HG02970 (cell line): Measurements from ENCODE around the gene TLE5.
"Not testable (repeated sequence)": the region's sequence is repeated elsewhere in the genome, so short reads cannot be mapped to it uniquely, and the experiment has no call there.

Experiments
- ATAC-seq: cut with Tn5 transposase; IDR thresholded peaks from one replicate; pipeline ENCODE4 v1.9.1; 2021; ENCODE audit warnings: mild to moderate bottlenecking, moderate library complexity, moderate number of reproducible peaks; ENCODE audit not compliant: unreplicated experiment, low FRiP score

Gene TLE5

DNA sequence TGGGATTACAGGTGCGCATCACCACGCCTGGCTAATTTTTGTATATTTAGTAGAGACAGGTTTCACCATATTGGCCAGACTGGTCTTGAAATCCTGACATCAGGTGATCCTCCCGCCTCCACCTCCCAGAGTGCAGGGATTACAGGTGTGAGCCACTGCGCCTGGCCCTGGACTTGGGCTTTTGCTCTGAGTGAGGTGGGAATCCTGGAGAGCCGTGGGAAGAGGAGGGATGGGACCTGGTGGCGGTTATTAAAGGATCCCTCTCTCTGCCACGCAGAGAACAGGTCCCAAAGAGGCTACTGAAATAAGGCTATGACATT, 1.7 kb upstream of the TLE5 start:
- ATAC-seq = no peak

DNA sequence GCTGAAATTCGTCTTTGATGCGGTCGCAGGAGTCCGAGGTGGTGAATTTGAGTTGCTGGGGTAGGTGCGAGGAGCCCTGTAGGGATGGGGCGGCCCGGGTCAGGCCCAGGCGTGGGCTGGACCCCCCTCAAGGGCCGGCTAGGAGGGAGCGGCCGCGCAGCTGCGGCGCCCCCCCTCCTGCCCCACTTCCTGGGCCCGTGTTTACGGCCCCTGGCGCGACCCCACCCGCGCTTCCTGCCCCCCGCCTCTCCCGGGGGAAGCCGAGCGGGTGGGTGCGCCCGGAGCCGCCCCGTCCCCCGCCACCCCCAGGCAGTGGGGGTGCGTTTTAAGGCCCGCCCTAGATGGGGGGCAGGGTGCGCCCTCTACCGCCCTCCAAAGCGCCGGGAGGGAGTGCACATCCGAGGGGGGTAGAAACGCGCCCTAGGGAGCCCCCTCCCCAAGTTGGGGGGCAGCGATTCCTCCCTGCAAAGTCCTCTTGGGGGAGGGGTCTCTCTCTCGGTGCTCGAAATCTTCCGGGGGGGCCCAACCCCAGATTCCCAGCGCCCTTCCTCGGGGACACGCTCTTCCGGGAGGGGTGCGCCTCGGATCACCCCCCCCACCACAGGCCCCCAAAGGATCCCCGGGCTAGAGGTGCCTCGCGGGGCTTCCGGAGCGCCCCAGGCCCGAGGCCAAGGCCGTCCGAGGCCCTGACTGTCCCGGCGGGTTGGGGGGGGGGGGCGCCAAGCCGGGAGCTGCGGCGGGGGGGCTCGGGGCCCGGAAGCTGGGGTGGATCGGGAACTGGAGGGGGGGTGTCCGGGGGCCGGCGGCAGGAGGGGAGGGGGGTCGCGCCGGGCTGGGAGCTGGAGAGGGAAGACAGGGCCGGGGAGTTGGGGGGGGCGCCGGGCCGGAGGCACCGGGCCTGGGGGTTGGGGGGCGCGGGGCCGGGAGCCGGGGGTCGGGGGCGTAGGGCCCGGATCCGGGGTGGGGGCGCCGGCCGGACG, 823 bp downstream of the TLE5 start:
- no peak for ATAC-seq

GRCh38 chr19:3060857-3061181, 1.5 kb downstream of the TLE5 start:
- ATAC-seq = no peak

DNA sequence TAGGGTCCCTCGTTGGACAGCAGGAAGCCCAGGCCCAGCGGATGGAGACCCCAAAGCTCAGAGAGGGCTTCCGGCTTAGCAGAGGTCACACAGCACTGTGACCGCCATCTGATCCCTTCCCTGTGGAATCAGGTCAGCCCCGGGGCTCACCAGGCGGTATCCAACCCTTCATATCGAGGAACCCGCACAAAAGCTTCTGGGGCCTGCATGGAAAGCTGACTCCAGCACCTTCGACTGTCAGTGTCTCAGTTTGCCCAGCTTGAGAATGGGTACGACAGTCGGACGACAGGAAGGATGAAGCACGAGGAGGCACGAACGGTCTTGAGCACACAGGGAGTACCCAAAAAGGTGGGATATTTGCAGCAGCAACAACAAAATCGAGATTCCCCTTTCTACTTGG, 2.6 kb downstream of the TLE5 start:
- ATAC-seq = no peak

DNA sequence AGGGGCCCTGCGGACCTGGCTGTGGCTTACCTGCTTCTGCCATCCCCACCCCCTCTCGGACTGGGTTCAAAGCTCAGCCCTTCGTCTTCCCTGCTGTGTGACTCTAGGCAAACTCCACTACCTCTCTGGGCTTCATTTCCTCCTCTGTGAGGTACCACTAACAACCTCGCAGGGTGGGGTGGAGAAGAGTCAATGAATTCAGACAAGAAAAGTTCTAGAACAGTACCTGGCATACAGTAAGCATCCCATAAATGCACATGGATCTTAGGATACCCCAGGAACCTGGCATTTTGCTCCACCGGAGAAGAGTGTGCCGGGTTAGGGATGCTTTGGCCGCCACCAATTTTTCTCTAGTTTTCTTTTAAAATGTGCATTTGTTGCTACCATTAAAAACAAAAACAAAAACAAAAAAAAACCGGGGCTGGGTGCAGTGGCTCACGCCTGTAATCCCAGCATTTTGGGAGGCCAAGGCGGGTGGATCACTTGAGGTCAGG, 3.4 kb downstream of the TLE5 start:
- no peak for ATAC-seq

- no peak for ATAC-seq
These were observed 4.1 kb downstream of the TLE5 start for GRCh38 chr19:3058009-3058820.

DNA sequence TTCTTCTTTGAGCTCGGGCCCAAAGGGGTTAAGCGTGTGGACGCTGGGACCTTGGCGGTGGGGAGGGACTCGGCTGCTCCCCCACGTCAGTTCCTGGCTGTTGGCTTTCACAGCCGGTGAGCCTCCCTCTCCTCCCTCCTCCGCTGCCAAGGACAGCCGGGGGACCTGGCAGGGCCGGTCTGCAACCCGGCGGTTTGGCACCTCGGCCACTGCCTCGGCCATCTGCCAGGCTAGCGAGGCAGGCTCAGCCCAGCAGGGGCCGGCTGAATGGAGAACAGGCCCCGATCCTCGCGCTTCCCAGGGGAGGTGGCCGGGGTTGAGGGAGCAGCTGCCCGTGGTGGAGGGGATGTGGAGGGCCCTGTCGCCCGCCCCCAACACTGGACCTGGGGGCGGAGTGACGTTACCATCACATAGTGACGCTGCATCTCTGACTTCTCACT, 5.0 kb downstream of the TLE5 start:
- no peak for ATAC-seq

DNA sequence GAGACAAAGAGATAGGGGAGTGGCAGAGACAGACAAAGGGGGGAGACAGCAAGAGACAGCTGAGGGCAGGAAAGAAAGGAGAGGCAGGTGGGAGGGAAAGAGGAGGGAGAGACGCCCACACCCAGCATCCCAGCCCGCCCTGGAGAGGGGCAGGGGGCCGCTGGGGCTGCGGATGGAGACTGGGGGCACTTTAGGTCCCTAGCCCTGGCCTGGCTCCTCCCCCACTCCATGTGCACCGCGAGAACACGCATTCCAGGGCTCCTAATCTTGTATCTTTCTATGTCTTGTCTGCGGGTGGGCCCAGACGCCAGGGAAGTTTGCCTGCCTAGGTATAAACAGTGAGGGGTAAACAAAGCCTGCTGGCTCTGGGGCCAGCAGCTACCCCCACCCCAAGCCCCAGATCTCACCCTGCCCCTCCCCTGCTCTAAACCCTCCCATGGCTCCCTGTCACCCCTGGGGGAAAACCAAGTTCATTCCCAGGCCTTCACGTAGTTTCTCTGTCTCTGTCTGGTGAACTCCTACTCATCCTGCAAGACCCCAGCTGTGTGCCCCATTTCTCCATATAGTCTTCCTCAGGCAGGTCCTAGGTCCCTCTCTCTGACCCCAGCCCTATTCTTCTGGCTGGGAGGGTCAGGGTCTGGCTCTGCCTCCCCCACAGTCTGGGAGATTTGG, 5.7 kb downstream of the TLE5 start:
- ATAC-seq = no peak

DNA sequence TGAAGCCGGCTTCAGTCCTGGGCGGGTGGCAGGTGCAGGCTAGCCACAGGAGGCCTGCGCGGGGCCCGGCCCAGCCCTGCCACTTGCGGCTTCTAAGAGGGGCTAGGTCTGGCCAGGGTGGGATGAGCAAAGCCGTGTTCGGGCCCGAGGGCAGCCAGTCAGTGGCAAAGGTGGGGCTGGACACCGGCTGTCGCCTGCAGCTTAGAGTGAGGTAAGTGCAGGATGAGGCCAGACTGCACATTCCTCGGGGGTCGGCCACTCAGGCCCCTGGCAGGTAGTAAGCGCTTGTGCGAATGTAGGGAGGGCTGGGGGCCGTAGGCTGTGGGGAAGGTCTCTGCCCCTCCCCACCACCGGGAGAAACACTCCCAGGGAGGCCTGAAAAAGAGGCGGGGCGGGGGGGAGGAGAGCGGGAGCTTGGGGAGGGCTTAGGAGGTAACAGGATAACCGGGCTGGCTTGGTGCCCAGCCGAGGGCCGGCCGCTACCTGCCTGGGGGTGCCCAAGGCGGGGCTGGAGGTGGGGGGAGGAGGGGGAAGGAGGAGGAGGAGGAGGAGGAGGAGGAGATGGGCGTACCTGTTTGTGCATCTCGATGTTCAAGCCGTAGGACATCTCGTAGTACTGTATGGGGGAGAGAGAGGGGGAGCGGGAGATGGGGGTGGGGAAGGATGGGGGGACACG, 6.4 kb downstream of the TLE5 start:
- no peak for ATAC-seq

GRCh38 chr19:3054972-3055740, 7.1 kb downstream of the TLE5 start:
- no peak for ATAC-seq

DNA sequence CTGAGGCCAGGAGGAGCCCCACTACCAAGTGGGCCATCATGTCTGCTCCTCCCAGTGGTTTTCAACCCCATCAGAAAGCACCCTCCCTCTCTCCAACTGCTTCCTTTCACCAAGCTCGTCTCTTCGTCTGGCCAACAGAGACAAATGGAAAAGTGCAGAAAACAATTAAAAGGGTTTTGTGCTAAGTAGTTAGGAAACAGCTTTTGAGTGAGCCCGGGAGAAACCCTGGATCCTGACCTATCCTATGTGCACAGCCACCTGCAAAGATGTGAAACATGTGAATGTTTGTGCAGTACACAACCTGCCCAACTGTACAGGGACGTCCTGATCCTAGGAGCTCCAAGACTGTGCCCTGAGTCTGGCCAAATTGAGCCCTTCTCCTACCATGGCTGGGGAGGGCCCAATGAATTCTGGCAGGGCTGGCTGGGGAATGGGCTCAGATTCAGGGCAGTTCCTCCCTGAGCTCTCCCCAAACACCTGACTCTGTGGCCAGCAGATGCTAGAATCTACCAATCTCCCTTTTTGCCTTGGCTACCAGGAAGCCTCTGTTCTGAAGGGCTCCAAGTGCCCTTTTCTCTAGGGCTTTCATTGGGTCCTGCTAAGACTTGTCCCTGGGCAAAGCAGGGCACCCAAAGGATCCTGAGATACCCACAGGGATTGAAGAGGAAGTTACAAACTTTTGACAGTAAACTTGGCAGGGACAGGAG, 7.9 kb downstream of the TLE5 start:
- ATAC-seq = no peak

DNA sequence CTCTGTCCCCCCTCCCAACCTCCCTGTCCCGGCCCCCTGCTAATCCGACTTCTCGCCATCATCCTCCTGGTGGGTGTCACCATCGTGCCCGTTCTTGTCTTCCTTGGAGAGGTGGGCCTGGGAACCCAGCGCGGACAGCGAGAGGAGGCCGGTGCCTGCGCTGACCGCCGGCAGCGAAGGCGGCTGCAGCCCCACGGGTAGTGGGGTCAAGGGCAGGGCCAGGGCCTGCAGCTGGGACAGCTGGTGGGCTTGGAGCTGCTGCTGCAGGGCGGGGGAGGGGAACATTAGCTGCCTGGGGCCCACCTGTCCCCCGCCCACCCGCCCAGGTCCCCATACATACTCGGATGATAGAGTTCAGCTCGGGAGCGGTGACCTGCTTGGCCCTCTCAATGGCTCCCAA, 8.5 kb downstream of the TLE5 start:
- no peak for ATAC-seq

DNA sequence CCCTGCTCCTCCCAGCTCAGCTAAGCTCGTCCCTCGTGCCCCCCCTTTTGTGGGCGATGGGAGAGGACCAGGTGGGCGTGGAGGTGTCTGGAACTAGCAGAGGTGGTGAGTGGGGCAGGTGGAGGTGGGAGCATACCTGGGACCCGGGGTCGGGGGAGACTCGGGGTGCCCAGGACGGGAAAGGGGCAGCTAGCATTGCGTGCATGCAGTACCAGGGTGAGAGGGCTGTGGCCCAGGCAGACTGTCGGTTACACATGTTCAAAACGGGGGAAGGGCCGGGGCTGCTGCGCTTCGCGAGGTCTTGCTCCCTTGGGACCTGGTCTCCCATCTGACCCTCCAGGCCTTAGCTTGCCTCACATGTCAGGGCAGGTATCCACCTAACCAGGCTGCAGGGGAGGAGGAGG, 9.1 kb downstream of the TLE5 start:
- no peak for ATAC-seq

DNA sequence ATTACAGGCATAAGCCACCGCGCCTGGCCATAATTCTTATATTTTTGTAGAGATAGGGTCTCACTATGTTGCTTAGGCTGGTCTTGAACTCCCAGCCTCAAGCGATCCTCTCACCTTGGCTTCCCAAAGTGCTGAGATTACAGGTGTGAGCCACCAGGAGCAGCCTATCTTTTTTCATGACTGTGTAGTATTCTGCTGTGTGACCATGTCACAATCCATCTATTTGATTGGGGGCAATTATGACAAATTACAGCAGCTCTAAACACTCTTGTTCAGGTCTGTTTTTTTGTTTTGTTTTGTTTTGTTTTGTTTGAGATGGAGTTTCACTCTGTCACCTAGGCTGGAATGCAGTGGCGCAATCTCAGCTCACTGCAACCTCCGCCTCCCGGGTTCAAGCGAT, 12.3 kb downstream of the TLE5 start:
- not testable (repeated sequence) for ATAC-seq

DNA sequence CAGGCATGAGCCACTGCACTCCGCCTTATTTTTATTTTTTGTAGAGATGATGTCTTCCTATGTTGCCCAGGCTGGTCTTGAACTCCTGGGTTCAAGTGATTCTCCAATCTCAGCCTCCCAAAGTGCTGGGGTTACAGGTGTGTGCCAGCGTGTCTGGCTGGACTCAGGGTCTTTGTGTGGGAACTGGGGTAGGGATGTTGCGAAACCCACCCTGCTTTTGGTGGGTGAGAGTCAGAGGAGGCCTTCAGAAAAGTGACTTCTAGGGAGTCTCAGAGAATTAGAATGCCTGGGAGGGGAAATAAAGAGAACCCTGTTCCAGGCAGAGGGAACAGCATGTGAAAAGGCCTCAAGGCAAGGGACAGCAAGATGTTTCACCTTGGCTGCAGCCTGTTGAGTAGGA, 13.2 kb downstream of the TLE5 start:
- no peak for ATAC-seq

- no peak for ATAC-seq
These were observed 14.1 kb downstream of the TLE5 start for GRCh38 chr19:3048190-3048533.

DNA sequence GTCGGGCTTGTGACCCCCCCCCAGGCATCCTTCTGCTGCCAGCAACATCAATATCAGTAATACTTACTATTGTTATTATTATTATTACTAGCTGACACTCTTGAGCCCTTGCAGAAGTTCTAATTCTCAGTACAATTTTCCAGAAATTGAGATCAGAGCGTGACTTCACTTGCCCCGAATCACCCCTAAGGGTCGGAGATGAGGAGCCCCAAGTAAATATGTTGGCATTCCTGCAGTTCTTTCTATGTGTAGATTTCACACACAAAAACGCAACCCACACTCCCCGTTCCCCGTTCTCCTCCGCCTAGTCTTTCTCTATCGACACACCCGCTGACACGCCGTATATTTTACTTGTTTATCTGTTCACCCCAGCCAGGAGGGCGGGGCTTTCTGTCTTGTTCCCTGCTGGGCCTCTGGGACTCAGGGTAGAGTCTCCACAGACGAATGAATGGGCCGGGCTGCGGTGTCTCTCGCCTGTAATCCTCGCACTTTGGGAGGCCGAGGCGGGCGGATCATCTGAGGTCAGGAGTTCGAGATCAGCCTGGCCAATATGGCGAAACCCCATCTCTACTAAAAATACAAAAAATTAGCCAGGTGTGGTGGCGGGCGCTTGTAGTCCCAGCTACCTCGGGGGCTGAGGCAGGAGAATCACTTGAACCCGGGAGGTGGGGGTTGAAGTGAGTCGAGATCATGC, 14.7 kb downstream of the TLE5 start:
- ATAC-seq = no peak

GRCh38 chr19:3046698-3047495, 15.4 kb downstream of the TLE5 start:
- no peak for ATAC-seq
